HG03280 (cell line): Measurements from ENCODE around the gene THSD4.
A peak's percentile ranks its signal among the peaks of the same experiment; 100 is the strongest.
"Not testable (repeated sequence)": the region's sequence is repeated elsewhere in the genome, so short reads cannot be mapped to it uniquely, and the experiment has no call there.

ENCODE experiments used
- ATAC-seq: cut with Tn5 transposase; IDR thresholded peaks from one replicate; pipeline ENCODE4 v1.9.1; 2021; ENCODE audit warnings: mild to moderate bottlenecking, moderate library complexity; ENCODE audit not compliant: unreplicated experiment

Gene THSD4

DNA sequence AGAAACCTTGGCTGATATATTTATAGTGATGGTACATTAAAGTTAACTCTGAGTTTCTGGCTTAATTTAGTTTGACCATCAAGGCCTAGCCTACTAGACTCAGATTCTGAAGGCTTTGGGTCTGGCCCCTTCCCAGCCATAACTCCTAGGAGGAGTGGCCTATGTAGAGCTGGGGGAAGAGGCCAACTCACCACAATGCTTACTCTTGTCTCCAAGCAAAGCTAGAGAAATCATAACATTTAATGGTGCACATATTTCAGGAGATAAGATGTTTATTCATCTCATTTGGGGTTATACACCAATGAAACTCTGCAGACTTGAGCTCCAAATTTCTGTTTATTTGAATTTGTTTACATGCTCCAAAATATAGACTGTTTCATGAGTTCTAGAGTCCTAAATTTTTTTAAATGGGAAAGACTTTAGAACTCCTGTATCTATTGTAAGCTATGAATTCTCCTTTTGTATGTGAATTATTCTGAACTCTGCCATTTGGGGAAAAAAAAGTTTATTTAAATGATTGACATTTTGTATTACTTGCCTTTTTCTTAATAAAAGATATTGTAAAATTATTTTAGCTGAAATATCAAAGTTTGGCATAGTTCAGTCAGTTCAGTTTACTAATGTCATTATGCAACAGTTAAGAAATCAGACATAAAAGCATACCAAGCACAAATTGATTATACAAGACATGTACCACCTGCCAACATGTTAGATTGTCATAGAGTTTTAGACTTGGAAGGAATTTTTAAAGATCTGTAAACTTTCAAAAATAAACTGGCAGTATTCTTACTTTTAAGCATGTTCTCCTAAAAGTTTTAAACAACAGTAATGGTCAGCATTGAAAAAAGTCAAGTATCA is 551.7 kb downstream of the THSD4 start:
- no peak for ATAC-seq

DNA sequence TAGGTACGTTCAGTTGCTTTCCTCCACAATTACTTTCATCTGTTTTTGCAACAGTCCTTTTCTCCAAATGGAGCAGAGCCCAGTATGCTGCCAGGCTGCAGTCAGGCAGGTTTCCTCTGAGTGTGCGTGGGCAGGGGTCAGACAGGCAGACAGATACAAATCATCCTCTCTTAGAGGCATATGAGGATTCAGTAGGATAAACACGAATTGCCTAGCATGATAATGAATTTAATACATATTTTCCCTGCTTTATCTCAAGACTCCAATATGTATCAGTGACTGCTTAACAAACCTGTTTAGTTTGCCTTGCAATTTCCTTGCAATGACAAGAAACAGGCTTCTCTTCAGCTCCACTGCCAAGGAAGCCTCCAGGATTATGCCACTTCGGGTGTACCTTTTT is 554.4 kb downstream of the THSD4 start:
- ATAC-seq, result no peak

DNA sequence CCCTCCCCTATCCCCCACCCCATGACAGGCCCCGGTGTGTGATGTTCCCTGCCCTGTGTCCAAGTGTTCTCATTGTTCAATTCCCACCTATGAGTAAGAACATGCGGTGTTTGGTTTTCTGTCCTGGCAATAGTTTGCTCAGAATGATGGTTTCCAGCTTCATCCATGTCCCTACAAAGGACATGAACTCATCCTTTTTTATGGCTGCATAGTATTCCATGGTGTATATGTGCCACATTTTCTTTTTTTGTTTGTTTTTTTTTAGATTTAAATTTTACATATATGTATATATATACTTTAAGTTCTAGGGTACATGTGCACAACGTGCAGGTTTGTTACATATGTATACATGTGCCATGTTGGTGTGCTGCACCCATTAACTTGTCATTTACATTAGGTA is 555.0 kb downstream of the THSD4 start:
- ATAC-seq, result not testable (repeated sequence)

DNA sequence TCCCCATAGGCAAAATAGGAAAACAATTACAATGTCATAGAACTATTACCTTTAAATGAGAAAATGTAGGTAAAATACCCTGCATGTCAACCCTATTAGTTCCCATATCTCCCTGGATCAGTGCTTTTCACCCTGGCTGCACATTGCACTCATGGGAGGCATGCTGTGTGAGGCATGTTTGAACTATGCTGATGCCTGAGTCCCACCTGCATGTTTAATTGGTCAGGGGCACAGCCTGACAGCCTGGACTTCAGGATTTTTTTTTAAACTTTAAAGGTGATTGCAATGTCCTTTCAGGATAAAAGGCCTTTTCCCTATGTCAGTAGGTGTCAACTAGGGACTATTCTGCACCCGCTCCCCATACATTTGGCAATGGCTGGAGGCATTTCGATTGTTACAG is 559.1 kb downstream of the THSD4 start:
- no peak for ATAC-seq

DNA sequence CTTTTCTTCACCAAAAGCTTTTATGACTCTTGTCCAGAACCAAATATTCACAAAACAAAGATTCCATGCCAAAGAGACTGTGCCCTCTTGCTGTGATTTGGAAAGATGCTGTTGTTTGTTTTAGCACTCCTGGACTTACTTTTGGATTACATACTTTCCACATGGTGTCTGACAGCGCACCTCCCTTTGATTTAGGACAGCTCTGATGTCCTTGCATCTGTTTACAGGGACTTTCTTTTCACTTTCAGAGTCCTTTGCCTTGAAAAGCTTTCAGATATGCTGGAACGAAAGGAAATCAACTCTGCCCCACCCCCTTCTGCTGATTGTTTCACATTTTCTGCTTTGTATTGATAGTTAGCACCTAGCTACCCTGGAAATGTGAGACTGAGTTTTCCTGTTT is 562.1 kb downstream of the THSD4 start:
- peak; percentile 5 for ATAC-seq

DNA sequence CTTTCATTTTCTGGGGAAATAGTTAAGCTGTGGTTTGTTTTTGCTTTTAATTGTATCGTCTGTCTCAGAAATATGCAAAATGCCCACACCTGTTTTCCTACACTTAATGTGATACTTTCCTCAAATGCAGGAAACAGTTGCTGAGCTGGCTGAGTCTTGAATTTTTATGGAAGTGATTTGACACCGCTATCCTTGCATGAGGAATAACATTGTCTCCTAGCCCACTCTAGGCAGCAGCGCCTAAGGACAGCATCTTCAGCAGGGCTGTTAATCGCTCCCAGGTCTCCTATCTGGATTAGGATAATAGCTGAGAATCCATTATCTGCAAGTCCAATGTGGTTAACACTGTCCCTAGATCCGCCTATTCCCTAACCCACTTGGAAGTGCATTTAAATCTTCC is 562.5 kb downstream of the THSD4 start:
- no peak for ATAC-seq

DNA sequence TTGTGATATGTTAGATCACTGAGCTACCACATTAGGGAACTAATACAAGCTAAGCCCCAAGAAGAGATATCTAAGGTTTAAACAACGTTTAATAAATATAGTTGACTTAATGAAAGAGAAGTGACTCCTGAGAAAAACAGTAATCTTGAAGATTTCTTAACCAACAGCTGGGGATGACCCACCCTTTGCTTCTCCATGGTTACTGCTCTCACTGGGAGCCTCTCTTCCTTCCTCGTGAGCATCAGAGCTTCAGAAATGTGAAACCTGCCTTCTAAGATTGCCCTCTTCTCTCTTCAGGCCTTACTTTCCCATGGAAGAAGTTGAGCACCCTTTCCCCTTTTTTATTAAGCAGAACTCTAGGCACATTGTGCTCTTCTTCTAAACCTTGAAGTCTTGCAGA is 562.9 kb downstream of the THSD4 start:
- no peak for ATAC-seq

DNA sequence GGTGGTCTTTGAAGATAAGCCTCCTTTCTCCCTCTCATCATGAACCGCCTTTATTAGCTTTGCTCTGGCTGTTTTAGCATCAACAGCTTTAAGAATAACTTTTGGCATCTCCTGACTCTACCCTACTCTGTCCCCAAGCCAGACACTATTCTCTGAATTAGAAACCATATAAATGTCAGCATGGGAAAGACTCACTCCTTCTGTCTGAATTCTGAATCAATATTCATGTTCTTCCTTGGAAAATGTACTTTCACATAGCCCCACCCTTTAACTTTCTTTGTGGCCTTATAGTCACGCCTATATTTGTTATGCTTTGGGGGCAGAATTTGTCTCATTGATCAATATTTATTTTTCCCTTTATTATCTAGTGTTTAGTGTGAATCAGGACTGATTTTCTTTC is 563.3 kb downstream of the THSD4 start:
- no peak for ATAC-seq

DNA sequence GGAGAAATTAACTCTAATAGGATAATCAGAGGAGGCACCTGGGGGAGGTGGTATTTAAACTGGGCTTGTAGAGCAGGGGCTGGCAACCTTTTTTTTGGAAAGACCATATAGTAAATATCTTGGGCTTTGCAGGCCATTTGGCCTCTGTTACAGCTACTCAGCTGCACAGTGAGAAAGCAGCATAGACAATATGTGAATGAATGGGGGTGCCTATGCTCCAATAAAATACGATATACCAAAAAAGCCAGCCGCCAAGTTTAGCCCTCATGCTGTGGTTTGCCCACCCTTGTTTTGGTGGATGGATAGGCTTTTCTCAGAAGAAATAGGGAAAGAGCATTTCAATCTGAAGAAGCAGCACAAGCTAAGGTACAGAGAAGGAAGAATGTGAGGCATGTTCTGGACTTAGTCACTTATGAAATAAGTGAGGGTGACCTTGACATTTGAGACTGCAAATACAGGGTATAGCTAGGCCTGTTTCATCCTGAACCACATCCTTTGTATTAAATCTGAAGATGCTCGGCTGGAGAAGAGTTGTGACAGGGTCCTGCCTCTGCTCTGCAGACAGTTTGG is 564.0 kb downstream of the THSD4 start:
- no peak for ATAC-seq

DNA sequence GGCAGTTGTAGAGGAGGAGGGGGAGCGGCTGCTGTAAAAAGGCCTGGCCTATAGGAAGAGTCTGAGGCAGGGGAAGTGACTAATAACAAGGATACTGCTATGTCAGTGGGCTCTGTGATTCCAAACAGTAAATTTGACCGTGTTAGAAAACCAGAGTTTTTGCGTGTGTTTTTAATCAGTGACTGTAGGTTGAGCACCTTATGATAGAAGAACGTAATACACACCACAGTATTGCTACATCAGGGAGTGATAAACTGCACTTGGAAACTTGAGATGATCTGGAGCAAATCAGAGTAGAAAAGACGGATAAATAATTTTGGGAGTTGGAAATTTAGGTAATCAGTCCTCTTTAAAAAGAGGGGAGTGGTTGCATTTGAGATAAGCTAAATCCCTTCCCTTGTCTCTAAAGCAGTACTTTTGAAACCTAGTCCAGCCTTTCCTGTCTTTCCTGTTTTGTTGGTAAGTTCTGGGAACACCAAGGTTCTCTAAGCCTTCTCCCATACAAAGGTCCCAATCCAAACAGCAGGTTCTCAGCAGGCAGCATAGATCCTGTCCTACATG is 564.6 kb downstream of the THSD4 start:
- no peak for ATAC-seq

DNA sequence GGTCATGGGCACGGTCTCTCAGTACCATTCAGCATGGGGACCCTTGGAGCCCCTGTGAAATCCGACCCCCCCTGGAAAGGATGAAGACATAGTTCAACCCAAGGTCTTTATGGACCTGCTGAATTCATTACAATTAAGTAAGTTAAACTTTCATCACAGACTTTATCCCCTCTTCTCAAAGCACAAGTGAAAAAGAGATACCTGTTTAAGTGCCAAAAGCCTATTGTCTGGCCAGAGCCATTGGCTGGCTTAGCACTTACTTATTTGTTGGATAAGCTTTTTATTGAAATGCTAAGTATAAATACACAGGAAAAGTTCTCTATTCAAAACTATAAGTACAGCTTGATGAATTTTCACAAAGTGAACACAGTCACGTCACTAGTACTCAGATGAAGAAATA is 566.7 kb downstream of the THSD4 start:
- no peak for ATAC-seq

DNA sequence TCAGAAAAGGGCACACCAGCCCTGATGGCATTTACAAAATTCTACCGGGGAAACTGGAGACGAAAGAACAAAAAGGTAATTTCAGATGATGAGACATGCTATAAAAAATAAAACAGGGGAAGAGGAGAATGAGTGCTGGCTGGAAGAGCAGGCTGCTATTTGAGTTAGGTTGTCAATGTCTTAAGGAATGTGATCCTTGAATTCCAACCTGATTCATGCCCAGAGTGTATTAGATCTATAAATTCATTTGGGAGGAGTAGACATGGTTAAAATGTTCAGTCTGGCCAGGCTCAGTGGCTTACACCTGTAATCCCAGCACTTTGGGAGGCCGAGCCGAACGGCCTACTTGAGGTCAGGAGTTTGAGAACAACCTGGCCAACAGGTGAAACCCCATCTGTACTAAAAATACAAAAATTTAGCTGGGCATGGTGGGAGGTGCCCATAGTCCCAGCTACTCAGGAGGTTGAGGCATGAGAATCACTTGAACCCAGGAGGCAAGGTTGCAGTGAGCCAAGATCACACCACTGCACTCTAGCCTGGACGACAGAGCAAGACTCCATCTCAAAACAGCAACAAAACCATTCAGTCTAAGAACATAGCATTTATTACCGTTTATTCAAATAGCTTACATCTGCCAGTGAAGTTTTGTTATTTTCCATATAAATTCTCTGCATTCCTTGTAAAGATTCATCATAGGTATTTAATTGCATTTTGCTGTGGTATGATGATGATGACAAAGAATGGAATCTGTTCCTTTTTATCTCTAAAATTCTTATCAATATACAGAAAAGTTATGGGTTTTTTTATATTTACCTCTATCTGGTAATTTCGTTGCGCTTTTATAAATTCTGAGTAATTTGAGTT is 568.4 kb downstream of the THSD4 start:
- no peak for ATAC-seq

DNA sequence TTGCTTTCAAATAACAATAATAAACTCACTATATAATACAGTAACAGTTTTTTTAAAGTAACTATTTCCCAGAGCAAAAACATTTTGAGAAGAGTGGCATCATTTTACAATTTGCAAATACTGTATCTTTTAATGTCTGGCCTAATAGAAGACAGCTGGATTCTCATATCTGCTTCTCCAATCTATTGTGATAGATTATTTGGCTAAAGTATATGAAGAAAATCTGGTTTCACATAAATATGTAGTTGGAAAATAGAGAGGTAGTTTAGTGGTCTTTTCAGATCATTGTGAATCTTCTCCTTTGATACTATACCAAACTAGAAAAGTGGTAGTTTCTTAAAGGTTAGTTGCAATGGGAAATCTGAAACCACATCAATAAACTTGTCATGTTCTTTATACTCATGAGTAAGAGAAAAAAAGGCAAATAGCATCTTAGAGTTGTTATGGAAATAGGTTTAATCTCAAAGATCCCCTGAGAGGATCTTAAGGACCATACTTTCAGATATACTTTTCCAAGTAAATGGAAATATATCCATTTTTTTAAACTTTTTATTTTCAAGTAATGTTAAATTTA is 570.2 kb downstream of the THSD4 start:
- no peak for ATAC-seq

DNA sequence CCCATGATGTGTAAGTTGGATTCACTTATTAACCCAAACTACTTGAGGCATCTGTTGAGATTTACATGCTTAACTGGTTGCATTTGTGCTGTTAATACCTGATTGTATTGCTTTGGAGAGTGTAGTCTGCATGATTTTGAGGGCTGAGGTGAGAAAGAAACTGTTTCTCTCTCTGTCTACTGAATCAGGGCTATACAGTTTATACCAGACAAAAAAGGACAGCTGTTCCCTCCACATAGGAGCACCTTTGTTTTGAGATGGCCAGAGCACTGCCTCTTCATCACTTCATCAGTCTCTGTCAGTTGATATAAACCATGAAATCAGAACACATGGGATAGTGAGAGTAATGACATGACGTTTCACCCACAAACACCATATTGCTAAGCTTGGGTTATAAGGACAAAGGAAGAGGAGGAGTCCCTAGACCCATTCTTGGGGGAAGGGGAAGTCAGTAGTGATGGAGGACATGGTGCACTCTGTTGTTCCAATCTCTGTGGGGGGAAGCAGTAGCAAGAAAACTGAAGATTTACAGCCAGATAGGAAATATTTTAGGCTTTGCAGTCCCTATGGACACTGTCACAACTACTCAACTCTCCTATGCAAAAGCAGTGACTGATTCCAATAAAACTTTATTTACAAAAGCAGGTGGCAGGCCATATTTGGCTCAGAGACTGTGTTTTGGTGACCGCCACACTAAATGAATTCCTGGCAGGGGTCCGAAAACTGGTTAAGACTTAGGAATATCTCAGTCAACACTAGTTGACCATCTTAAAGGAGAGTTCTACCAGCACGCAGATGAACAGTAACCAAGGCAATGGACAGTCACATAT is 571.2 kb downstream of the THSD4 start:
- ATAC-seq, result no peak

DNA sequence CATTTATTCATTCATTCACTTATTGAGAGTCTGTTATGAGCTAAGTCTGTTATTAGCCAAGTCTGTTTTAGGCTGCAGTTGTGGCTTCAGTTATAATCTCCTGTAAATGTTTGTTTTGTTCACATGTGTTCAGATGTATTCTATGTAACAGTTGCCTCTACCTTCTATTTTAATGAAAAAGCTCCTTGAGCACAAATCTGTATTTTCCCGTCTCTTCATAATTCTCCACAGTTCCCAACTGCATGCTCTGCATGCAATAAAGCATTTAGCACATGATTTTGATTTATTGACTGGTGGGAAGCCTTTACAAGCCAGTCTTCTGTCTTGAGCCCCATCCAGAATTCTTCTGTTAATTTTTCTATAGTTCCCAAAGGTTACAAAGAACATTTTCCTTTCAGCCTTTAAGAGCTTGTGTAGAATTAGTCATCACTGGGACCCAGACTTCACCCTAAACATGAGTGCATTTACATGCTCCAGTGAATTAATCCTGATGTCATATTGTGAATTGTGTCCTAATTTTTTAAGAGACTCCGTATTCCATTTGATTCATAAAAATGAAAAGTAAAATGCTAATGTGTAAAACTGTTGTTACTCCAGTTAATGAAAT is 572.7 kb downstream of the THSD4 start:
- no peak for ATAC-seq

DNA sequence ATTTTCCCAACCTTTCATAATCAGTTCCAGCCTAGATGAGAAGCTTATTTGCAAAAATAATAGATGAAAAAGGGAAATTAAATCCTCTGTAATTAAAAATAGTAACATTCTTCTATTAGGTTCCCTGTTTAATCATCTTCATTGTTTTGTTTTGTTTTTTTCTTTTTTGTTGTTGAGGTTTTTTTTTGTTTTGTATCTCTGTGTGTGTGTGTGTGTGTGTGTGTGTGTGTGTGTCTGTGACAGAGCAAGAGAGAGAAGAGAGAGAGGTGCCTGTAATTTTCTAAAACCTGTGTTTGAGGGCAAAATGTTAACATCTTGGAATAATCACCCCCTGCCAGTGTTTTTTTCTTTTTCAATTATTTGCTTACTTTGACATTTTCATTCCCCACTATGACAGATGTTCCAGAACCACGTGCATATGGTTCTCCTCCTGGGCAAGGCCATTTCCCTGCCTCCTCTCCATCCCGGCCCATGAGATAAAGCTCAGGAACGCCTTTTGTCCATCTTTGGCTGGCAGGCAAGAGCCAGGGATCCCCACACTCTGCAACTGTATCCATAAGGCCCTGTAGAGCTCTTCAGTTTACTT is 573.3 kb downstream of the THSD4 start:
- ATAC-seq, result no peak

DNA sequence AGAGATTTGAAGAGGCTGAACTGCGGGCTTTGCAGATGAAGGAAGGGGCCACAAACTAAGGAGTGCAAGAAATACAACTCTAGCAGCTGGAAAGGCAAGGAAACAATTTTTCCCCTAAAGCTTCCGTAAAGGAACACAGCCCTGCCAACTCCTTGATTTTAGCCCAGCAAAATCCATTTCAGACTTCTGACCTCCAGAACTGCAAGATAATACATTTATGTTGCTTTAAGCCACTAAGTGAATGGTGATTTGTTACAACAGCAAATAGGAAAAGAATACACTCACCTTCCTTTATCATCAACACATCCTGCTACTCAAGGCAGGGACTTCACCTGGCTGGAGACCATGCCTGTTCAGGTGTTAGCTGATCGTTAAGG is 575.8 kb downstream of the THSD4 start:
- no peak for ATAC-seq

DNA sequence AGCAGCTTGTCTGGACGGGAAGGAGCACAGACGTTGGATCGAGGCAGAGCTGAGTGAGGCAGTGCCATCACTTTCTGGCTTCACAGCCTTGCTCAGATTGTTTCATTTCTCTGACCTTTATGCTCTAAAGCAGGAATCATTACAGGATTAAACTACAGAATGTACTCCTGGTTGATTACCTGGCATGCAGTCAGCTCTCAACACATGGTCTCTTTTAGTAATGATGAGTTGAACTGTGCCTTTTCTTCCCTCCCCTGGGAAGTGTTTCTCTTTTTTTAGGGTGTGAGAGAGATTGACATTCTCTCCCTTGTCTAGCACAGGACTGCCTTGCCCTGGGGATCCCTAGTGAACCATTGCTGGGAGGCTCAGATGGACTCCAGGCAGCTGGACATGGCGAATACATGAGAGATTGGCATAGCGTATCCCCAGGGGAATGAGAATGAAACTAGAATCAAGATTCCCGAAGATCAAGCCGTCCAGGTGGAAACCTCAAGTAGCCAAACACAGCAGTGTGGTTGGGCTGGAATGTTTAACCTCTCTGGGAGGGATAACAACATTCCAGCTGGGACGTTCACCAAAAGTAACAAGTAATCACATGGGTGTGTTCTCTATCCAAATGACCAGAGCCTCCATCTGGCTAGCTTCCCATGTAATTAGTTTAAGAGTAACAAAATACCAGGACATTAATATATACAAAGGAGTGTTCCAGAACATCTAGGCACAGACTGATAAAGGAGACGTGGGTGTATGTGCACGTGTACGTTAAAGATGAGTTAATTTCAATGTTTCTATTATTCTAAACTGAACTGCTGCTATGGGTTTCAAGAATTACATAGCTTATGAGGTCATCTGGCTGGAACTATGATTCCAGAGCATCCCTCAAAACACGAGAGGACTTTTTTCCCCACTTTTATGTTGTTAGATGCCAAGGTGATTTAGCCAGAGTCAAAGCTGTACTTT is 576.5 kb downstream of the THSD4 start:
- ATAC-seq, result no peak
